PC-3 (cell line): ENCODE data around the gene XPR1. TPM values are rescaled to one million over a fixed set of nuclear protein-coding genes. Genes with fewer than 3 reads are reported as not detected.

Experiments
- ATAC-seq: fragments of 200-7000 bp; cut with Tn5 transposase; 2 replicates; pipeline ENCODE4 v1.9.1; 2020; ENCODE audit warnings: mild to moderate bottlenecking, moderate library complexity
- BruUV-seq: library from RNA; stranded (reverse); fragments of 400-500 nt; replicated peaks from 2 replicates; lab custom pipeline; 2021; lab: Mats Ljungman, UMichigan
- CTCF ChIA-PET: fragments of 300-600 bp; sonication (Branson Sonifier 250); formaldehyde crosslinking; loops from one replicate; lab custom pipeline; 2022; ENCODE audit warnings: antibody characterized with exemption; lab: Charles Lee
- POLR2A ChIA-PET: fragments of 300-600 bp; sonication (Branson Sonifier 250); formaldehyde crosslinking; loops from one replicate; lab custom pipeline; 2022; ENCODE audit warnings: antibody characterized with exemption; ENCODE audit not compliant: unreplicated experiment; lab: Charles Lee
- DNase-seq: peaks from one replicate; pipeline ENCODE4 v3.0.0-alpha.2; 2015
- H2AFZ ChIP-seq: fragments of 300-600 bp; sonication (generic); 2 replicates; pipeline ENCODE4 v1.6.0; 2016; ENCODE audit warnings: antibody characterized with exemption, low read length
- H3F3A ChIP-seq: fragments of 300-600 bp; sonication (generic); one replicate; pipeline ENCODE4 v1.6.0; 2017; ENCODE audit warnings: antibody characterized with exemption, low read length, control low read depth, mild to moderate bottlenecking; ENCODE audit not compliant: unreplicated experiment
- H3K27ac ChIP-seq: fragments of 300-600 bp; sonication (generic); 2 replicates; pipeline ENCODE4 v1.5.1; 2016; ENCODE audit warnings: mild to moderate bottlenecking, low read length
- H3K27me3 ChIP-seq: fragments of 300-600 bp; sonication (generic); 2 replicates; pipeline ENCODE4 v1.6.1; 2016; ENCODE audit warnings: low read length, mixed read lengths
- H3K36me3 ChIP-seq: fragments of 300-600 bp; sonication (generic); 2 replicates; pipeline ENCODE4 v1.6.1; 2016; ENCODE audit warnings: low read depth, mixed run types, low read length, mixed read lengths
- H3K4me1 ChIP-seq: fragments of 300-600 bp; sonication (generic); 2 replicates; pipeline ENCODE4 v1.5.1; 2016; ENCODE audit warnings: low read length; ENCODE audit not compliant: insufficient read depth
- H3K4me2 ChIP-seq: fragments of 300-600 bp; sonication (generic); 2 replicates; pipeline ENCODE4 v1.6.0; 2016; ENCODE audit warnings: low read length
- H3K4me3 ChIP-seq: fragments of 300-600 bp; sonication (generic); 2 replicates; pipeline ENCODE4 v1.5.1; 2016; ENCODE audit warnings: mild to moderate bottlenecking, low read length, mixed read lengths
- H3K79me2 ChIP-seq: fragments of 300-600 bp; sonication (generic); 2 replicates; pipeline ENCODE4 v1.6.1; 2017; ENCODE audit warnings: low read length, mixed read lengths
- H3K9ac ChIP-seq: fragments of 300-600 bp; sonication (generic); 2 replicates; pipeline ENCODE4 v1.6.0; 2016; ENCODE audit warnings: mild to moderate bottlenecking, low read length
- H3K9me2 ChIP-seq: fragments of 300-600 bp; sonication (generic); replicated peaks from 2 replicates; pipeline ENCODE4 v1.6.1; 2016; ENCODE audit warnings: mixed run types, low read length, mixed read lengths
- H3K9me3 ChIP-seq: fragments of 300-600 bp; sonication (generic); 2 replicates; pipeline ENCODE4 v1.6.1; 2016; ENCODE audit warnings: low read length, mixed read lengths
- H4K20me1 ChIP-seq: fragments of 300-600 bp; sonication (generic); 2 replicates; pipeline ENCODE4 v1.6.1; 2016; ENCODE audit warnings: low read length, mixed read lengths
- EZH2 ChIP-seq: fragments of 300-600 bp; sonication (generic); IDR thresholded peaks from one replicate; pipeline ENCODE4 v1.6.1; 2017; ENCODE audit warnings: antibody characterized with exemption, mild to moderate bottlenecking, low read length; ENCODE audit not compliant: unreplicated experiment
- EZH2phosphoT487 ChIP-seq: fragments of 300-600 bp; sonication (generic); IDR thresholded peaks from 2 replicates; pipeline ENCODE4 v1.6.1; 2018; ENCODE audit warnings: mild to moderate bottlenecking, antibody characterized with exemption, low read length, borderline replicate concordance
- intact Hi-C: fragments of 100-400 bp; cut with micrococcal nuclease; formaldehyde crosslinking; loops from 2 replicates; pipeline ENCODE4 v1.9.0; 2023
- total RNA-seq: library from RNA; depleted of rRNA; stranded (reverse); fragments of >200 nt; gene quantifications from 2 replicates; pipeline ENCODE4 v1.2.3, GENCODE V29; 2014
- TF ChIP-seq, protein P1 (sequence below): fragments of 300-600 bp; sonication (generic); conservative IDR thresholded peaks from 2 replicates; pipeline ENCODE4 v1.5.1; 2017; ENCODE audit warnings: antibody characterized with exemption, low read depth, mild to moderate bottlenecking, low read length

XPR1 gene
- total RNA-seq, 1 experiment from 2014 or later = 8.2 TPM

DNA sequence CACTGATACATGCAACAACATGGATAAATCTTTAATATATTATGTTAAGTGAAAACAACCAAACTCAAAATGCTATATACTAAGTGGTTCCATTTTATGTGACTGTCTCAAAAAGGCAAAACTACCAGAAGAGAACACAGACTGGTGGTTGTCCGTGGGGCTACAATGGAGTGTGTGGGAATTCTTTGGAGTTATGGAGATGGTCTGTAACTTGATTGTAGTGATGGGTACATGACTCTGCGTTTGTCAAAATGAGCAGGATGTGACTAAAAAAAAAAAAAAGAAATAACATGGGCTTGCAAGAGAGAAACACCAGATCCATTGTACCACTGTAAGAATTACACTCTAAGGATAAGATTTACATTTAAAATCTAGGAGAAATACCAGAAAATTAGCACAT, 228.7 kb downstream of the XPR1 start:
- BruUV-seq = no TSS peak
- POLR2A ChIA-PET = no interaction called here
- no peak for ATAC-seq

DNA sequence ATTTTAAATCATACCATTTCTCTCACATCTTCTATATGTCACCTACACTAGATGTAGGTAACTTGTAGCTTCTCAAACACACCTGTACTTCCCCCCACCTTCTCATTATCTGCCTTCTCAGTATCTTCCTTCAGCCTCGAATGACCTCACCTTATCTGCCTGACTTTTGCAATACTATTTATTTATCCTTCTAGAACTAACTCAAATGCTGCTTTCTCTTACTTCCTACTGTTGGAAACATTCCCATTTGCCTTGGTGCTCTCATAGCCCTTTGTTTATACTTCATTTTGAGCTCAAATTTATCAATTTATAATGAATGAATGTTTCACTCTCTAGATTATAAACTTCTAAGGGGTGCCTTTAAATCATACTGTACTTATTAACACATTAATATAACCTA, 230.5 kb downstream of the XPR1 start:
- Histone ChIP-seq H3K4me2 (no peak overlapping the region), H3K9me2 (no peaks in the 10 kb centered on the region), H3K4me3 (no peak overlapping the region), H4K20me1 (no peaks in the 10 kb centered on the region), H3K27ac (no peak overlapping the region), H3F3A (no peaks in the 10 kb centered on the region), H3K9ac (no peak overlapping the region), H3K9me3 (no peaks in the 10 kb centered on the region), H2AFZ (no peak overlapping the region), H3K36me3 (no peaks in the 10 kb centered on the region), H3K79me2 (no peaks in the 10 kb centered on the region), H3K4me1 (no peaks in the 10 kb centered on the region), H3K27me3 (no peaks in the 10 kb centered on the region)
- no TSS peak for BruUV-seq
- intact Hi-C loops = loop anchor here (5.0 kb wide), 3 partner anchors 85 to 330 kb away; partner anchors contain the start of gene XPR1
- no peak for ATAC-seq
- POLR2A ChIA-PET = no interaction called here
- TF ChIP-seq, protein P1, sequence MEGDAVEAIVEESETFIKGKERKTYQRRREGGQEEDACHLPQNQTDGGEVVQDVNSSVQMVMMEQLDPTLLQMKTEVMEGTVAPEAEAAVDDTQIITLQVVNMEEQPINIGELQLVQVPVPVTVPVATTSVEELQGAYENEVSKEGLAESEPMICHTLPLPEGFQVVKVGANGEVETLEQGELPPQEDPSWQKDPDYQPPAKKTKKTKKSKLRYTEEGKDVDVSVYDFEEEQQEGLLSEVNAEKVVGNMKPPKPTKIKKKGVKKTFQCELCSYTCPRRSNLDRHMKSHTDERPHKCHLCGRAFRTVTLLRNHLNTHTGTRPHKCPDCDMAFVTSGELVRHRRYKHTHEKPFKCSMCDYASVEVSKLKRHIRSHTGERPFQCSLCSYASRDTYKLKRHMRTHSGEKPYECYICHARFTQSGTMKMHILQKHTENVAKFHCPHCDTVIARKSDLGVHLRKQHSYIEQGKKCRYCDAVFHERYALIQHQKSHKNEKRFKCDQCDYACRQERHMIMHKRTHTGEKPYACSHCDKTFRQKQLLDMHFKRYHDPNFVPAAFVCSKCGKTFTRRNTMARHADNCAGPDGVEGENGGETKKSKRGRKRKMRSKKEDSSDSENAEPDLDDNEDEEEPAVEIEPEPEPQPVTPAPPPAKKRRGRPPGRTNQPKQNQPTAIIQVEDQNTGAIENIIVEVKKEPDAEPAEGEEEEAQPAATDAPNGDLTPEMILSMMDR = no peak
- no peak for TF ChIP-seq EZH2
- TF ChIP-seq EZH2phosphoT487 = no peak
- CTCF ChIA-PET = interaction anchor here (1.2 to 2.6 kb wide), 3 partner anchors 83 to 347 kb away, joined by 3 to 6 read pairs (median 4); no protein-coding TSS in a partner anchor
- DNase-seq = no peak

More for the DNA sequence above, 228.7 kb downstream of the XPR1 start:
- TF ChIP-seq EZH2phosphoT487 = no peak
- TF ChIP-seq, protein P1 = no peak
- H3K9me3 ChIP-seq = no peaks in the 10 kb centered on the region
- CTCF ChIA-PET = no interaction called here
- H3K36me3 ChIP-seq = no peaks in the 10 kb centered on the region
- intact Hi-C loops = loop anchor here (5.0 kb wide), 3 partner anchors 83 to 328 kb away; partner anchors contain the start of gene XPR1
- H3K9me2 ChIP-seq = no peaks in the 10 kb centered on the region
- H2AFZ ChIP-seq = no peak overlapping the region
- H3K79me2 ChIP-seq = no peaks in the 10 kb centered on the region
- DNase-seq = no peak
- H3K27me3 ChIP-seq = no peaks in the 10 kb centered on the region
- H3K4me1 ChIP-seq = no peaks in the 10 kb centered on the region
- H3K4me3 ChIP-seq = no peak overlapping the region
- H3K4me2 ChIP-seq = no peak overlapping the region
- no peaks in the 10 kb centered on the region for H4K20me1 ChIP-seq
- H3K27ac ChIP-seq = no peak overlapping the region
- H3F3A ChIP-seq = no peaks in the 10 kb centered on the region
- H3K9ac ChIP-seq = no peak overlapping the region

DNA sequence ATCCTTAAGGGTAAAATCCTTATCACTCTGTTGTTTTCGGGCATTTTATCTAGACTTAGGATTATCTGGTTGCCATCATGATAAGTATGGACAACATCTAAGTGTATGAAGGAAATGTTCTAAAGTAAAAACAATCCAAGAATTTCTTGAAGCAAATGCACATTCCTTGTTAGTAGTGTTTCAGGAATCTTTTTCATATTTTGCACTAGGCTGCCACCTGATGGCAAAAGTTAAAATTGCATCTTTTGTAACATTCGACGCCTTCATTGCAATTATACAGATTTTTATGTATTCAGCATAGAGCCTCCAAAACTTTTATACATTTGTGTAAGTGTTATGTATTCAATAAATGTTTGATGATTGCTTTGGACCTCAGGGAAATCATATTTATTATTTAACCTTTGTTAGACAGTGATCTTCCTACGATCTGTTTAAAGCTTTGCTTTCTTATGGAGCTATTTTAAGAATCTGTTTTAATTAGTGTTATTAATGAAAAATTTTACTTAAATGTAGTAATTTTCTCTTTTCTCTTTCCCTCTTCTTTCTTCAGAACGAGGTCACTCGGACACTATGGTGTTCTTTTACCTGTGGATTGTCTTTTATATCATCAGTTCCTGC, 231.4 kb downstream of the XPR1 start:
- Histone ChIP-seq H3K79me2 (no peaks in the 10 kb centered on the region), H4K20me1 (no peaks in the 10 kb centered on the region), H3K27me3 (no peaks in the 10 kb centered on the region), H3K9me2 (no peaks in the 10 kb centered on the region), H3K9ac (no peak overlapping the region), H3K36me3 (no peaks in the 10 kb centered on the region), H3K9me3 (no peaks in the 10 kb centered on the region), H2AFZ (no peak overlapping the region), H3K4me3 (no peak overlapping the region), H3K27ac (no peak overlapping the region), H3K4me2 (no peak overlapping the region), H3F3A (no peaks in the 10 kb centered on the region), H3K4me1 (no peaks in the 10 kb centered on the region)
- TF ChIP-seq EZH2 = no peak
- TF ChIP-seq, protein P1 = peak; percentile 69
- ATAC-seq (no peak), DNase-seq (peak; percentile 71)
- ChIA-PET POLR2A (no interaction called here), CTCF (interaction anchor here (0.7 to 2.6 kb wide), 4 partner anchors 84 to 347 kb away, joined by 3 to 6 read pairs (median 4); no protein-coding TSS in a partner anchor)
- BruUV-seq = no TSS peak
- intact Hi-C loops = loop anchor here (5.0 kb wide), 3 partner anchors 86 to 331 kb away; partner anchors contain the start of gene XPR1
